Stimulated activated CD8-positive, alpha-beta memory T cell treated with anti-CD3 and anti-CD28 coated beads, Interleukin-15, amount 100 ng/mL, for 1 hour (primary cell): ENCODE results near the gene CRYBG1.

Source experiments
- DNase-seq: peaks from one replicate; pipeline ENCODE4 v3.0.0-alpha.2; 2020; ENCODE audit warnings: low read depth

The CRYBG1 gene

GRCh38 chr6:106419900-106420613, 59.5 kb downstream of the CRYBG1 start:
- DNase-seq = no peak

GRCh38 chr6:106421496-106421895, 61.0 kb downstream of the CRYBG1 start:
- no peak for DNase-seq

- DNase-seq = no peak
These were observed 62.0 kb downstream of the CRYBG1 start for GRCh38 chr6:106422534-106422933.

- DNase-seq = no peak
These were observed 64.9 kb downstream of the CRYBG1 start for GRCh38 chr6:106425382-106425781.

GRCh38 chr6:106426250-106426970, 65.9 kb downstream of the CRYBG1 start:
- DNase-seq = no peak

- no peak for DNase-seq
These were observed 69.9 kb downstream of the CRYBG1 start for GRCh38 chr6:106430466-106430865.

GRCh38 chr6:106431405-106431804, 70.9 kb downstream of the CRYBG1 start:
- no peak for DNase-seq

- no peak for DNase-seq
These were observed 71.5 kb downstream of the CRYBG1 start for GRCh38 chr6:106431972-106432371.

GRCh38 chr6:106434530-106434929, 74.0 kb downstream of the CRYBG1 start:
- no peak for DNase-seq

- no peak for DNase-seq
These were observed 78.9 kb downstream of the CRYBG1 start for GRCh38 chr6:106439459-106439858.

- DNase-seq = no peak
These were observed 80.0 kb downstream of the CRYBG1 start for GRCh38 chr6:106440546-106440945.

- DNase-seq = no peak
These were observed 81.9 kb downstream of the CRYBG1 start for GRCh38 chr6:106442395-106442794.

- DNase-seq = no peak
These were observed 84.4 kb downstream of the CRYBG1 start for GRCh38 chr6:106444777-106445507.

GRCh38 chr6:106445508-106445878, 85.0 kb downstream of the CRYBG1 start:
- no peak for DNase-seq

GRCh38 chr6:106446287-106446885, 85.9 kb downstream of the CRYBG1 start:
- no peak for DNase-seq

- DNase-seq = no peak
These were observed 86.5 kb downstream of the CRYBG1 start for GRCh38 chr6:106446983-106447382.

GRCh38 chr6:106448000-106448426, 87.5 kb downstream of the CRYBG1 start:
- no peak for DNase-seq

- DNase-seq = no peak
These were observed 90.1 kb downstream of the CRYBG1 start for GRCh38 chr6:106450653-106451052.

- no peak for DNase-seq
These were observed 90.9 kb downstream of the CRYBG1 start for GRCh38 chr6:106451439-106451838.

- DNase-seq = no peak
These were observed 92.1 kb downstream of the CRYBG1 start for GRCh38 chr6:106452628-106453027.

- DNase-seq = no peak
These were observed 93.3 kb downstream of the CRYBG1 start for GRCh38 chr6:106453756-106454367.

- DNase-seq = no peak
These were observed 96.2 kb downstream of the CRYBG1 start for GRCh38 chr6:106456756-106457155.
